Ovary (tissue), 3 donors: ENCODE data around the gene PRKD1.

Experiments used
- CTCF ChIP-seq, 3 donors: fragments of 450-650 bp in 2 of 3; fragments of 200-600 bp in 1 of 3; IDR thresholded peaks; one replicate each; pipeline versions ENCODE4 v1.5.1 to v1.8.0; 2016 to 2022; ENCODE audit warnings: antibody characterized with exemption in 3 of 3, mild to moderate bottlenecking in 1 of 3
- POLR2A ChIP-seq: fragments of 450-650 bp; IDR thresholded peaks from one replicate; pipeline ENCODE4 v1.6.1; 2017; ENCODE audit warnings: antibody characterized with exemption, mild to moderate bottlenecking, moderate library complexity
- donor health status: DM: no; HTN: no; CAD: no.

- TF ChIP-seq CTCF (IDR thresholded peaks at IDR 0.05) (no peak), POLR2A (no peak)
These were observed 169.9 kb downstream of the PRKD1 start for GRCh38 chr14:29757711-29758233.
